Fibroblast of lung (primary cell): Measurements from ENCODE around the gene SOCS2. TPM values are rescaled to one million over a fixed set of nuclear protein-coding genes. Genes with fewer than 3 reads are reported as not detected.

Experiments used
- DNase-seq, 2 donors: peaks; one replicate each; pipeline versions ENCODE4 v3.0.0 to v3.0.0-alpha.2; 2010; ENCODE audit warnings: low read depth in 2 of 2
- H2AFZ ChIP-seq: 2 replicates; pipeline ENCODE4 v1.5.1; 2012; ENCODE audit warnings: low read length, control low read depth, inconsistent platforms
- H3K27ac ChIP-seq: 2 replicates; pipeline ENCODE4 v1.5.1; 2011; ENCODE audit warnings: low read length, control low read depth; ENCODE audit not compliant: insufficient read depth
- H3K27me3 ChIP-seq: 2 replicates; pipeline ENCODE4 v1.5.1; 2011; ENCODE audit warnings: mild to moderate bottlenecking, low read length; ENCODE audit not compliant: control insufficient read depth, insufficient read depth
- H3K36me3 ChIP-seq: 2 replicates; pipeline ENCODE4 v1.5.1; 2011; ENCODE audit warnings: low read length; ENCODE audit not compliant: control insufficient read depth, insufficient read depth
- H3K4me1 ChIP-seq: 2 replicates; pipeline ENCODE4 v1.5.1; 2011; ENCODE audit warnings: low read length; ENCODE audit not compliant: control insufficient read depth, insufficient read depth; ENCODE audit errors: extremely low read depth
- H3K4me2 ChIP-seq: 2 replicates; pipeline ENCODE4 v1.5.1; 2011; ENCODE audit warnings: low read length, control low read depth; ENCODE audit not compliant: insufficient read depth; ENCODE audit errors: extremely low read depth
- H3K4me3 ChIP-seq, 4 experiments: fragments of 200-600 bp in 1 of 4; sonication (generic) in 1 of 4; replicated peaks in 1 of 4; 2 replicates each; pipeline ENCODE4 v1.5.1; 2011 to 2016; ENCODE audit warnings: low read length in 4 of 4, low read depth in 3 of 4, mild to moderate bottlenecking in 3 of 4, control low read depth in 2 of 4, inconsistent platforms in 1 of 4, mixed read lengths in 1 of 4; ENCODE audit not compliant: insufficient read depth in 1 of 4; ENCODE audit errors: control extremely low read depth in 1 of 4
- H3K79me2 ChIP-seq: 2 replicates; pipeline ENCODE4 v1.5.1; 2012; ENCODE audit warnings: mild to moderate bottlenecking, low read length, inconsistent platforms; ENCODE audit not compliant: control insufficient read depth, insufficient read depth
- H3K9ac ChIP-seq: 2 replicates; pipeline ENCODE4 v1.5.1; 2011; ENCODE audit warnings: mild to moderate bottlenecking, low read length, control low read depth; ENCODE audit not compliant: insufficient read depth
- H3K9me3 ChIP-seq: 2 replicates; pipeline ENCODE4 v1.5.1; 2012; ENCODE audit warnings: low read depth, low read length; ENCODE audit not compliant: control insufficient read depth, insufficient read depth
- H4K20me1 ChIP-seq: 2 replicates; pipeline ENCODE4 v1.5.1; 2011; ENCODE audit warnings: low read length; ENCODE audit not compliant: control insufficient read depth, insufficient read depth; ENCODE audit errors: extremely low read depth
- CTCF ChIP-seq, 2 donors: IDR thresholded peaks in 1 of 2; conservative IDR thresholded peaks in 1 of 2; 1 replicate in 1 of 2; 2 replicates in 1 of 2; pipeline ENCODE4 v1.5.1; 2011 to 2012; ENCODE audit warnings: low read length in 2 of 2, control low read depth in 1 of 2, inconsistent platforms in 1 of 2, low read depth in 1 of 2, mild to moderate bottlenecking in 1 of 2
- EZH2 ChIP-seq: IDR thresholded peaks from 2 replicates; pipeline ENCODE4 v1.5.1; 2012; ENCODE audit warnings: low read length, control low read depth, mild to moderate bottlenecking; ENCODE audit errors: missing control alignments
- polyA plus RNA-seq, 2 donors: library from polyadenylated mRNA; depleted of rRNA in 1 of 2; stranded (reverse) in 1 of 2; unstranded in 1 of 2; fragments of >200 nt; gene quantifications; 2 replicates each; pipeline ENCODE4 v1.2.1, GENCODE V29; 2011 to 2012; ENCODE audit warnings: missing spikeins in 1 of 2
- total RNA-seq: library from RNA; depleted of rRNA; stranded (reverse); fragments of >200 nt; gene quantifications from 2 replicates; pipeline ENCODE4 v1.2.1, GENCODE V29; 2014

Gene SOCS2
- total and polyA plus RNA-seq, 2 donors (not counting 1 experiment from before 2014, with no cell fraction given), result 105 to 113 TPM

GRCh38 chr12:93536766-93537488 lies 35.5 kb upstream of the SOCS2 start:
- Histone ChIP-seq H3K79me2 (no peaks in the 10 kb centered on the region), H2AFZ (no peak overlapping the region), H3K27me3 (no peaks in the 10 kb centered on the region), H3K36me3 (no peaks in the 10 kb centered on the region), H4K20me1 (no peaks in the 10 kb centered on the region), H3K27ac (no peak overlapping the region), H3K9ac (no peak overlapping the region), H3K4me1 (peaks cover 2% of the 10 kb centered on the region), H3K9me3 (no peaks in the 10 kb centered on the region), H3K4me2 (no peak overlapping the region), H3K4me3 (no peak overlapping the region)
- DNase-seq, result peak in 1 of 2 donors; percentile 6
- TF ChIP-seq CTCF (conservative IDR thresholded peaks at IDR 0.05 in 1 of 2, IDR thresholded peaks at IDR 0.05 in 1 of 2; ENCODE audit: low read depth in 1 of 2, low read length in 2 of 2) (no peak), EZH2 (no peak)

- Histone ChIP-seq H4K20me1 (no peaks in the 10 kb centered on the region), H3K4me3 (no peak overlapping the region), H3K79me2 (no peaks in the 10 kb centered on the region), H3K4me2 (no peak overlapping the region), H3K9me3 (no peaks in the 10 kb centered on the region), H3K9ac (no peak overlapping the region), H3K27me3 (no peaks in the 10 kb centered on the region), H2AFZ (no peak overlapping the region), H3K27ac (no peak overlapping the region), H3K36me3 (no peaks in the 10 kb centered on the region), H3K4me1 (peaks cover 2% of the 10 kb centered on the region)
- TF ChIP-seq EZH2 (no peak), CTCF (conservative IDR thresholded peaks at IDR 0.05 in 1 of 2, IDR thresholded peaks at IDR 0.05 in 1 of 2; ENCODE audit: low read depth in 1 of 2, low read length in 2 of 2) (peak in 1 of 2 donors; percentile 11)
- DNase-seq, result no peak
Observed at GRCh38 chr12:93537769-93538168, 34.7 kb upstream of the SOCS2 start.

GRCh38 chr12:93539821-93540220 lies 32.7 kb upstream of the SOCS2 start:
- peaks cover 2% of the 10 kb centered on the region for H3K4me1 ChIP-seq
- no peak overlapping the region for H3K9ac ChIP-seq
- H3K27me3 ChIP-seq, result no peaks in the 10 kb centered on the region
- no peak overlapping the region for H3K27ac ChIP-seq
- no peaks in the 10 kb centered on the region for H3K79me2 ChIP-seq
- H3K9me3 ChIP-seq, result no peaks in the 10 kb centered on the region
- TF ChIP-seq CTCF (conservative IDR thresholded peaks at IDR 0.05 in 1 of 2, IDR thresholded peaks at IDR 0.05 in 1 of 2; ENCODE audit: low read depth in 1 of 2, low read length in 2 of 2) (no peak), EZH2 (no peak)
- H3K36me3 ChIP-seq, result peaks cover 5% of the 10 kb centered on the region
- no peak for DNase-seq
- no peak overlapping the region for H3K4me3 ChIP-seq
- H4K20me1 ChIP-seq, result no peaks in the 10 kb centered on the region
- H3K4me2 ChIP-seq, result no peak overlapping the region
- no peak overlapping the region for H2AFZ ChIP-seq
